HCT116 (cell line): ENCODE data around the gene PDCD1LG2. TPM values are rescaled to one million over a fixed set of nuclear protein-coding genes. Genes with fewer than 3 reads are reported as not detected.

Experiments used
- ATAC-seq: fragments of 200-7000 bp; cut with Tn5 transposase; 2 replicates; pipeline ENCODE4 v1.9.1; 2020; ENCODE audit warnings: mild to moderate bottlenecking, moderate library complexity
- BruUV-seq: library from RNA; stranded (reverse); fragments of 400-500 nt; replicated peaks from 2 replicates; lab custom pipeline; 2021; lab: Mats Ljungman, UMichigan
- CTCF ChIA-PET: fragments of 300-600 bp; sonication (Branson Sonifier 250); formaldehyde crosslinking; loops from one replicate; lab custom pipeline; 2021; ENCODE audit warnings: antibody characterized with exemption; lab: Charles Lee
- POLR2A ChIA-PET: fragments of 300-600, 350-600 bp; sonication (Branson Sonifier 250); formaldehyde crosslinking; loops from one replicate; lab custom pipeline; 2021; ENCODE audit warnings: antibody characterized with exemption; lab: Charles Lee
- RAD21 ChIA-PET, 2 experiments: fragments of 300-600 bp; sonication (Branson Sonifier 250); formaldehyde crosslinking; loops; one replicate each; lab custom pipeline; 2023; ENCODE audit warnings: low total read pairs in 2 of 2; ENCODE audit not compliant: uncharacterized antibody in 2 of 2, unreplicated experiment in 2 of 2, low non-redundant PET in 1 of 2; lab: Charles Lee
- DNase-seq: peaks from one replicate; pipeline ENCODE4 v3.0.0-alpha.2; 2010; ENCODE audit warnings: low read depth, low spot score
- H2AFZ ChIP-seq: fragments of 200-600 bp; shearing (Covaris generic), sonication (generic); 2 replicates; pipeline ENCODE4 v1.6.1; 2017; ENCODE audit warnings: low read depth, mixed run types, mixed read lengths, antibody characterized with exemption, low read length; ENCODE audit not compliant: poor library complexity, severe bottlenecking
- H3K27ac ChIP-seq: 2 replicates; pipeline ENCODE4 v1.5.1; 2012; ENCODE audit warnings: low read depth, low read length
- H3K27me3 ChIP-seq: fragments of 200-600 bp; sonication (generic); 2 replicates; pipeline ENCODE4 v1.6.1; 2016; ENCODE audit warnings: mixed run types, low read length, mixed read lengths; ENCODE audit not compliant: insufficient read depth
- H3K36me3 ChIP-seq, 2 experiments: fragments of 200-500 bp in 1 of 2; fragments of 200-600 bp in 1 of 2; sonication (Bioruptor generic) in 1 of 2; sonication (generic) in 1 of 2; 2 replicates each; pipeline versions ENCODE4 v1.5.1 to v1.6.1; 2014 to 2016; ENCODE audit warnings: low read length in 2 of 2, inconsistent platforms in 1 of 2, mixed read lengths in 1 of 2, mixed run types in 1 of 2; ENCODE audit not compliant: insufficient read depth in 2 of 2, control insufficient read depth in 1 of 2
- H3K4me1 ChIP-seq, 2 experiments: fragments of 200-600 bp in 1 of 2; sonication (generic) in 1 of 2; 2 replicates each; pipeline versions ENCODE4 v1.5.1 to v1.6.1; 2012 to 2017; ENCODE audit warnings: low read length in 2 of 2, inconsistent platforms in 1 of 2, mild to moderate bottlenecking in 1 of 2, mixed read lengths in 1 of 2, mixed run types in 1 of 2, moderate library complexity in 1 of 2; ENCODE audit not compliant: insufficient read depth in 2 of 2, control insufficient read depth in 1 of 2
- H3K4me2 ChIP-seq: fragments of 200-600 bp; sonication (generic); 2 replicates; pipeline ENCODE4 v1.6.1; 2017; ENCODE audit warnings: mixed run types, low read length, mixed read lengths
- H3K4me3 ChIP-seq, 2 experiments: fragments of 200-600 bp in 1 of 2; sonication (generic) in 1 of 2; replicated peaks in 1 of 2; 2 replicates each; pipeline ENCODE4 v1.5.1; 2011 to 2016; ENCODE audit warnings: low read length in 2 of 2, control low read depth in 1 of 2, low read depth in 1 of 2, mild to moderate bottlenecking in 1 of 2, mixed read lengths in 1 of 2, mixed run types in 1 of 2
- H3K79me2 ChIP-seq: fragments of 200-600 bp; sonication (generic); 2 replicates; pipeline ENCODE4 v1.6.1; 2017; ENCODE audit warnings: mild to moderate bottlenecking, mixed run types, low read length, moderate library complexity, mixed read lengths; ENCODE audit not compliant: insufficient read depth
- H3K9ac ChIP-seq: fragments of 200-600 bp; sonication (generic); 2 replicates; pipeline ENCODE4 v1.6.1; 2016; ENCODE audit warnings: low read length, mixed read lengths
- H3K9me2 ChIP-seq: fragments of 200-600 bp; sonication (generic), shearing (Covaris generic); 2 replicates; pipeline ENCODE4 v1.6.1; 2017; ENCODE audit warnings: mixed run types, mild to moderate bottlenecking, moderate library complexity; ENCODE audit not compliant: insufficient read depth
- H3K9me3 ChIP-seq, 2 experiments: fragments of 200-500 bp in 1 of 2; fragments of 200-600 bp in 1 of 2; sonication (Bioruptor generic) in 1 of 2; sonication (generic) in 1 of 2; 2 replicates each; pipeline ENCODE4 v1.6.1; 2014 to 2017; ENCODE audit warnings: low read length in 2 of 2, mixed read lengths in 2 of 2, inconsistent platforms in 1 of 2, low read depth in 1 of 2, mild to moderate bottlenecking in 1 of 2, mixed run types in 1 of 2, moderate library complexity in 1 of 2; ENCODE audit not compliant: control insufficient read depth in 1 of 2, insufficient read depth in 1 of 2
- H4K20me1 ChIP-seq: fragments of 200-600 bp; sonication (generic), shearing (Covaris generic); 2 replicates; pipeline ENCODE4 v1.6.1; 2017; ENCODE audit warnings: mixed run types, mild to moderate bottlenecking, moderate library complexity; ENCODE audit not compliant: insufficient read depth
- CBX3 ChIP-seq: IDR thresholded peaks from 2 replicates; pipeline ENCODE4 v1.6.1; 2012; ENCODE audit warnings: low read depth
- EGR1 ChIP-seq: IDR thresholded peaks from 2 replicates; pipeline ENCODE4 v1.6.1; 2012; ENCODE audit warnings: low read depth
- EZH2 ChIP-seq: fragments of 200-600 bp; sonication (generic); IDR thresholded peaks from 2 replicates; pipeline ENCODE4 v1.6.1; 2017; ENCODE audit warnings: antibody characterized with exemption, mixed run types
- EZH2phosphoT487 ChIP-seq: fragments of 200-600 bp; IDR thresholded peaks from 2 replicates; pipeline ENCODE4 v1.6.1; 2018; ENCODE audit warnings: antibody characterized with exemption, borderline replicate concordance
- FOSL1 ChIP-seq: IDR thresholded peaks from 2 replicates; pipeline ENCODE4 v1.6.1; 2012; ENCODE audit warnings: low read depth
- JUND ChIP-seq: IDR thresholded peaks from 2 replicates; pipeline ENCODE4 v1.6.1; 2012
- POLR2AphosphoS5 ChIP-seq: IDR thresholded peaks from 2 replicates; pipeline ENCODE4 v1.6.1; 2011; ENCODE audit warnings: mild to moderate bottlenecking, low read depth, low read length, moderate library complexity
- RAD21 ChIP-seq: IDR thresholded peaks from 2 replicates; pipeline ENCODE4 v1.6.1; 2012; ENCODE audit warnings: low read depth, mild to moderate bottlenecking
- SIN3A ChIP-seq: IDR thresholded peaks from 2 replicates; pipeline ENCODE4 v1.6.1; 2012; ENCODE audit warnings: low read depth
- TCF7L2 ChIP-seq: IDR thresholded peaks from 2 replicates; pipeline ENCODE4 v1.7.0; 2011; ENCODE audit warnings: borderline replicate concordance, inconsistent platforms; ENCODE audit not compliant: insufficient read depth, insufficient read length; ENCODE audit errors: extremely low read depth
- YY1 ChIP-seq: IDR thresholded peaks from 2 replicates; pipeline ENCODE4 v1.6.1; 2011; ENCODE audit warnings: low read length, low read depth, moderate library complexity, mild to moderate bottlenecking; ENCODE audit not compliant: insufficient replicate concordance; ENCODE audit errors: extremely low read depth
- intact Hi-C: fragments of 100-400 bp; cut with micrococcal nuclease; formaldehyde crosslinking; loops from 2 replicates; pipeline ENCODE4 v1.10.0; 2022
- total RNA-seq: library from RNA; stranded (reverse); gene quantifications from one replicate; pipeline ENCODE4 v1.2.1, GENCODE V29; 2021; ENCODE audit not compliant: unreplicated experiment
- TF ChIP-seq, protein P1 (sequence below): IDR thresholded peaks from 2 replicates; pipeline ENCODE4 v1.6.1; 2012; ENCODE audit warnings: low read depth
- TF ChIP-seq, protein P2 (sequence below): IDR thresholded peaks from 2 replicates; pipeline ENCODE4 v1.6.1; 2012

Gene PDCD1LG2
- total RNA-seq, 1 experiment from 2014 or later = not detected

DNA sequence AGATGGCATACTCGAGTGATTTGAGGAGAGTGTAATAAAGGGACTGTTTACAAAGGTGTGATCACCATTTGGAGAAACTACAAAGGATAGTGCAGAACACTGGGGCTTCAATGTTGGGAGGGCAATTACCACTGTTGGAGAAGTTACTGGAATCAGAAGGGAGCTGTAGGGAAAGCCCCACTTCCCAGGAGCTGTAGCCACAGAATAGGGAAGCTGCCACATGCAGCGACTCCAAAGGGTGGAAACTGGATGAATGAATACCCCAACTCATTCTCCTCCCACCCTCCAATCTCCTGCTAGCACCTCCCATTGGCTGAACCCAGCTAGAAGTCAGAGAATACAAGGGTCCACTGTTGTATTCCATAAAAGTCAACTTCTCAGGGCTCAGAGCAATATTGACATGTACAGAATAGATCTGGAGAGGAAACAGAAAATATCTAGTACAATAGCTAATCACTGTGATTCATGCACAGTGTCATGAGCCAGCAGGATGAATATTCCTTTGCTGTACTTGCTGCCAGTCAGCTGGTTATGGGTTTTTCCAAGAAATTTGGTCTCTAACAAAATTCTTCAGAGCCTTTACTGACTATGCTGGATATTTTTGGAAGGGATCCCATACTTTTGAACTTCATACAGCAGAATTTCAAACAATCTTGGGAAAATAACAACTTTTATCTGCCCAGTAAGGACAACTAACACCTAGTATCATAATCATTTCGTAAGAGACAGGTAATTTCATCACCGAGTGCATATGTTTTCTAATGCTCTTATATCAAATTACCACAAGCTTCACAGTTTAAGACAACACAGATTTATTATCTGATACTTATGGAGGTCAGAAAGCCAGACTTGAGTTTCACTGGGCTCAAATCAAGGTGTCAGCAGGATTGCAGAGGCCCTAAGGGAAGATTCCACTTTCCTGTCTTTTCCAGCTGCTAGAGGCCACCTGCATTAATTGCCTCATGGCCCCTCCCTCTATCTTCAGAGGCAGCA lies 39.6 kb downstream of the PDCD1LG2 start:
- H3K9me2 ChIP-seq = no peaks in the 10 kb centered on the region
- no peak overlapping the region for H3K4me2 ChIP-seq
- no peaks in the 10 kb centered on the region for H3K4me1 ChIP-seq
- H3K9ac ChIP-seq = no peak overlapping the region
- no peaks in the 10 kb centered on the region for H4K20me1 ChIP-seq
- ATAC-seq (no peak), DNase-seq (no peak)
- BruUV-seq = no TSS peak
- RAD21 ChIA-PET = no interaction called here
- CTCF ChIA-PET = no interaction called here
- no peaks in the 10 kb centered on the region for H3K27me3 ChIP-seq
- H2AFZ ChIP-seq = no peak overlapping the region
- no peaks in the 10 kb centered on the region for H3K79me2 ChIP-seq
- no peak overlapping the region for H3K27ac ChIP-seq
- POLR2A ChIA-PET = no interaction called here
- H3K9me3 ChIP-seq = no peaks in the 10 kb centered on the region
- intact Hi-C loops = no loop called here
- no peak overlapping the region for H3K4me3 ChIP-seq
- no peak for TF ChIP-seq EZH2
- TF ChIP-seq EGR1 = no peak
- no peak for TF ChIP-seq RAD21
- TF ChIP-seq EZH2phosphoT487 = no peak
- TF ChIP-seq FOSL1 = no peak
- TF ChIP-seq, protein P1, sequence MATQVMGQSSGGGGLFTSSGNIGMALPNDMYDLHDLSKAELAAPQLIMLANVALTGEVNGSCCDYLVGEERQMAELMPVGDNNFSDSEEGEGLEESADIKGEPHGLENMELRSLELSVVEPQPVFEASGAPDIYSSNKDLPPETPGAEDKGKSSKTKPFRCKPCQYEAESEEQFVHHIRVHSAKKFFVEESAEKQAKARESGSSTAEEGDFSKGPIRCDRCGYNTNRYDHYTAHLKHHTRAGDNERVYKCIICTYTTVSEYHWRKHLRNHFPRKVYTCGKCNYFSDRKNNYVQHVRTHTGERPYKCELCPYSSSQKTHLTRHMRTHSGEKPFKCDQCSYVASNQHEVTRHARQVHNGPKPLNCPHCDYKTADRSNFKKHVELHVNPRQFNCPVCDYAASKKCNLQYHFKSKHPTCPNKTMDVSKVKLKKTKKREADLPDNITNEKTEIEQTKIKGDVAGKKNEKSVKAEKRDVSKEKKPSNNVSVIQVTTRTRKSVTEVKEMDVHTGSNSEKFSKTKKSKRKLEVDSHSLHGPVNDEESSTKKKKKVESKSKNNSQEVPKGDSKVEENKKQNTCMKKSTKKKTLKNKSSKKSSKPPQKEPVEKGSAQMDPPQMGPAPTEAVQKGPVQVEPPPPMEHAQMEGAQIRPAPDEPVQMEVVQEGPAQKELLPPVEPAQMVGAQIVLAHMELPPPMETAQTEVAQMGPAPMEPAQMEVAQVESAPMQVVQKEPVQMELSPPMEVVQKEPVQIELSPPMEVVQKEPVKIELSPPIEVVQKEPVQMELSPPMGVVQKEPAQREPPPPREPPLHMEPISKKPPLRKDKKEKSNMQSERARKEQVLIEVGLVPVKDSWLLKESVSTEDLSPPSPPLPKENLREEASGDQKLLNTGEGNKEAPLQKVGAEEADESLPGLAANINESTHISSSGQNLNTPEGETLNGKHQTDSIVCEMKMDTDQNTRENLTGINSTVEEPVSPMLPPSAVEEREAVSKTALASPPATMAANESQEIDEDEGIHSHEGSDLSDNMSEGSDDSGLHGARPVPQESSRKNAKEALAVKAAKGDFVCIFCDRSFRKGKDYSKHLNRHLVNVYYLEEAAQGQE = no peak
- TF ChIP-seq JUND = no peak
- TF ChIP-seq POLR2AphosphoS5 = no peak
- no peak for TF ChIP-seq SIN3A
- TF ChIP-seq, protein P2, sequence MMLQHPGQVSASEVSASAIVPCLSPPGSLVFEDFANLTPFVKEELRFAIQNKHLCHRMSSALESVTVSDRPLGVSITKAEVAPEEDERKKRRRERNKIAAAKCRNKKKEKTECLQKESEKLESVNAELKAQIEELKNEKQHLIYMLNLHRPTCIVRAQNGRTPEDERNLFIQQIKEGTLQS = no peak
- no peak for TF ChIP-seq TCF7L2
- TF ChIP-seq CBX3 = no peak
- TF ChIP-seq YY1 = no peak
- no peaks in the 10 kb centered on the region for H3K36me3 ChIP-seq
